RWPE2 (cell line): Measurements from ENCODE around the gene PRDM10.

Experiments used
- ATAC-seq: fragments of 200-7000 bp; cut with Tn5 transposase; 3 replicates; pipeline ENCODE4 v1.9.1; 2021; ENCODE audit warnings: low read depth
- DNase-seq: peaks from one replicate; pipeline ENCODE4 v3.0.0-alpha.2; 2020; ENCODE audit warnings: low spot score
- H3K27ac ChIP-seq: fragments of 450-650 bp; 2 replicates; pipeline ENCODE4 v1.5.1; 2017; ENCODE audit warnings: mild to moderate bottlenecking; ENCODE audit not compliant: poor library complexity, severe bottlenecking
- H3K27me3 ChIP-seq: fragments of 250-450 bp; sonication (Bioruptor Pico); 2 replicates; pipeline ENCODE4 v1.5.1; 2021; ENCODE audit warnings: mild to moderate bottlenecking, moderate library complexity; ENCODE audit not compliant: insufficient read depth, poor library complexity, severe bottlenecking
- H3K36me3 ChIP-seq: fragments of 250-450 bp; sonication (Bioruptor Pico); 2 replicates; pipeline ENCODE4 v1.5.1; 2020; ENCODE audit warnings: low read depth, mild to moderate bottlenecking, moderate library complexity
- H3K4me1 ChIP-seq: fragments of 250-450 bp; sonication (Bioruptor Pico); 2 replicates; pipeline ENCODE4 v1.5.1; 2021; ENCODE audit warnings: mild to moderate bottlenecking, moderate library complexity; ENCODE audit not compliant: insufficient read depth, poor library complexity, severe bottlenecking
- H3K4me3 ChIP-seq: fragments of 250-450 bp; sonication (Bioruptor Pico); 2 replicates; pipeline ENCODE4 v1.5.1; 2021; ENCODE audit warnings: mild to moderate bottlenecking, moderate library complexity; ENCODE audit not compliant: severe bottlenecking
- H3K9me3 ChIP-seq: fragments of 250-450 bp; sonication (Bioruptor Pico); 2 replicates; pipeline ENCODE4 v1.5.1; 2021; ENCODE audit warnings: mild to moderate bottlenecking, moderate library complexity; ENCODE audit not compliant: severe bottlenecking
- CTCF ChIP-seq: fragments of 450-650 bp; IDR thresholded peaks from one replicate; pipeline ENCODE4 v1.5.1; 2017; ENCODE audit warnings: mild to moderate bottlenecking, moderate library complexity; ENCODE audit not compliant: poor library complexity, severe bottlenecking

PRDM10 gene

GRCh38 chr11:129853518-129854231 is 149.0 kb downstream of the PRDM10 start:
- Histone ChIP-seq H3K27ac (peak overlapping the region; percentile 91), H3K4me3 (no peak overlapping the region), H3K4me1 (peaks cover 41% of the 10 kb centered on the region), H3K36me3 (no peaks in the 10 kb centered on the region), H3K27me3 (no peaks in the 10 kb centered on the region), H3K9me3 (no peaks in the 10 kb centered on the region)
- ATAC-seq (peak; percentile 85), DNase-seq (peak; percentile 94)
- TF ChIP-seq CTCF, result no peak

GRCh38 chr11:129852125-129852740 is 150.4 kb downstream of the PRDM10 start:
- TF ChIP-seq CTCF, result no peak
- H3K4me3 ChIP-seq, result no peak overlapping the region
- H3K27me3 ChIP-seq, result no peaks in the 10 kb centered on the region
- peaks cover 41% of the 10 kb centered on the region for H3K4me1 ChIP-seq
- no peak for DNase-seq
- peak overlapping the region; percentile 91 for H3K27ac ChIP-seq
- no peaks in the 10 kb centered on the region for H3K9me3 ChIP-seq
- ATAC-seq, result 0 out of 3 replicates have a peak, but pooled peaks have one; percentile 8
- no peaks in the 10 kb centered on the region for H3K36me3 ChIP-seq
